Esophagus muscularis mucosa (tissue), 4 donors: ENCODE data around the gene TRIM27. TPM values are rescaled to one million over a fixed set of nuclear protein-coding genes. Genes with fewer than 3 reads are reported as not detected.
A peak's percentile ranks its signal among the peaks of the same experiment; 100 is the strongest.

Experiments used
- DNase-seq: peaks from one replicate; pipeline ENCODE4 v3.0.0-alpha.2; 2017; ENCODE audit errors: extremely low spot score
- H3K27ac ChIP-seq, 4 donors: fragments of 200-600 bp; sonication (generic); replicated peaks in 1 of 4; 1 replicate in 3 of 4; 2 replicates in 1 of 4; pipeline ENCODE4 v1.5.1; 2016 to 2019; ENCODE audit warnings: mild to moderate bottlenecking in 1 of 4
- H3K27me3 ChIP-seq, 4 donors: fragments of 200-600 bp; sonication (generic); one replicate each; pipeline versions ENCODE4 v1.5.1 to v1.6.0; 2016 to 2019
- H3K36me3 ChIP-seq, 4 donors: fragments of 200-600 bp; sonication (generic); one replicate each; pipeline ENCODE4 v1.5.1; 2016 to 2019
- H3K4me1 ChIP-seq, 4 donors: fragments of 200-600 bp; sonication (generic); one replicate each; pipeline ENCODE4 v1.5.1; 2016 to 2019
- H3K4me3 ChIP-seq, 4 donors: fragments of 200-600 bp; sonication (generic); 1 replicate in 2 of 4; 2 replicates in 2 of 4; pipeline ENCODE4 v1.5.1; 2016 to 2019; ENCODE audit warnings: mild to moderate bottlenecking in 4 of 4, moderate library complexity in 1 of 4
- H3K9me3 ChIP-seq, 4 donors: fragments of 200-600 bp; sonication (generic); 1 replicate in 3 of 4; 2 replicates in 1 of 4; pipeline ENCODE4 v1.5.1; 2016 to 2019
- CTCF ChIP-seq, 3 experiments: fragments of 200-600 bp in 2 of 3; fragments of 450-650 bp in 1 of 3; sonication (generic) in 2 of 3; IDR thresholded peaks; one replicate each; pipeline ENCODE4 v1.5.1; 2017 to 2019; ENCODE audit warnings: antibody characterized with exemption in 3 of 3, mild to moderate bottlenecking in 2 of 3, moderate library complexity in 1 of 3
- EP300 ChIP-seq: sonication (generic); formaldehyde crosslinking; IDR thresholded peaks from one replicate; pipeline ENCODE4 v1.6.1; 2017; ENCODE audit warnings: antibody characterized with exemption
- POLR2A ChIP-seq: fragments of 450-650 bp; IDR thresholded peaks from one replicate; pipeline ENCODE4 v1.6.1; 2017; ENCODE audit warnings: antibody characterized with exemption, moderate library complexity, mild to moderate bottlenecking, low read depth
- POLR2AphosphoS5 ChIP-seq, 2 donors: sonication (generic); formaldehyde crosslinking; IDR thresholded peaks; one replicate each; pipeline ENCODE4 v1.6.1; 2017; ENCODE audit warnings: antibody characterized with exemption in 2 of 2
- WGBS: methylation state at CpG from one replicate; pipeline ENCODE4 v1.1.5; 2018; 5-methylcytosine and 5-hydroxymethylcytosine counted together
- intact Hi-C: fragments of 100-400 bp; cut with DNase I; formaldehyde crosslinking; loops from one replicate; pipeline ENCODE4 v1.15.1; 2023
- total RNA-seq, 4 donors: library from RNA; depleted of rRNA; stranded (reverse); fragments of >200 nt; gene quantifications; one replicate each; pipeline versions ENCODE4 v1.1.0 to v1.2.1, GENCODE V29; 2016

The TRIM27 gene
- total RNA-seq, 4 donors from 2014 or later = 31.1 to 42.2 (median 36.0) TPM

DNA sequence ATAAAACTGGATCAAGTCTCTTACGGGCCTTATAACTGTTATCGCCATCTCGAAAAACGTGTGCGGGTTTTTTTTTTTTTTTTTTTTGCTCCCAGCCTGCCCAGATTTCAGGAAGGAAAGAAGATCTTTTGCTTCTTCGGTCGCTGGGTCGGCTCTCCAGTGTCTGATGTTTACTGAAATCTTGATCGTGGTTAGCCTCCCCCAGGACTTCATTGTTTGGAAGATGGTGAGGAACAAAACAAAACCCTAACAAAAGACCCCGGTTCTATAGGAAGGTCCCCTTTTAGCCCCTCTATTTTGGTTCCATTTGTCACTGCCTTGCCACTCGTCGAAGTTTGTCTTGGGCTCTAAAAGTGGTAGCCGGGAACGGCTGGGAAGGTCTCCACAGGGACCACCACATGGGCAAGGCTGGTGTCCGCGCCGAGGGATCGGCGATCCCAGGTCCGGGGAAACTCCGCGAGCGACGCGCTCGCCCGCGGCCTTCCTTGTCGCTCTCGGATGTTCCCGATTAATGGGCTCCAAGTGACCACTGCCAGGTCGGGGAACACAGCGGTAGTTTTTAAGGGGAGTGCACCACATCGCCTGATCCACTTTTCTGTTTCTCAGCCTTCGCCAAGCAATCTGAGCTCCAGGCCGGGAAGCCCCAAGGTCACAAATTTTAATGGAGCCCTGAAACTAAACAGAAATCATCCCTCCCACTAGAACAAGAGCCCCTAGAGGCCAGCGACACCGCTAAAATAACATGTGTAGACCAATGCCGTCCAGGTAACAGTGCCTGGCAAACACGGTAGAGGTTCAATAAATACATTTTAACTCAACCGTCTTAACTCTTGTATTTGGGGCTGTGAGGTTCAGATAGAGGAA is 27.0 kb downstream of the TRIM27 start:
- peak overlapping the region; percentile 63 to 68 (median 66) for H3K4me3 ChIP-seq
- under 1% methylated on average over 41 of the region's 41 CpGs for WGBS
- intact Hi-C loops = loop anchor here (2.0 to 5.0 kb wide), 3 partner anchors 26 to 86 kb away; partner anchors contain the start of gene TRIM27
- H3K36me3 ChIP-seq = peaks cover 0 to 14% (median 13%) of the 10 kb centered on the region in 4 donors
- H3K27ac ChIP-seq = peak overlapping the region; percentile 89 to 98 (median 96)
- no peaks in the 10 kb centered on the region for H3K27me3 ChIP-seq
- no peak for DNase-seq
- no peaks in the 10 kb centered on the region for H3K9me3 ChIP-seq
- peaks cover 0 to 16% (median 14%) of the 10 kb centered on the region in 4 donors for H3K4me1 ChIP-seq
- no peak for TF ChIP-seq EP300
- TF ChIP-seq POLR2AphosphoS5 (IDR thresholded peaks at IDR 0.05) = peak in 1 of 2 donors; percentile 33
- peak; percentile 23 to 42 (median 29) for TF ChIP-seq CTCF (IDR thresholded peaks at IDR 0.05)
- no peak for TF ChIP-seq POLR2A

DNA sequence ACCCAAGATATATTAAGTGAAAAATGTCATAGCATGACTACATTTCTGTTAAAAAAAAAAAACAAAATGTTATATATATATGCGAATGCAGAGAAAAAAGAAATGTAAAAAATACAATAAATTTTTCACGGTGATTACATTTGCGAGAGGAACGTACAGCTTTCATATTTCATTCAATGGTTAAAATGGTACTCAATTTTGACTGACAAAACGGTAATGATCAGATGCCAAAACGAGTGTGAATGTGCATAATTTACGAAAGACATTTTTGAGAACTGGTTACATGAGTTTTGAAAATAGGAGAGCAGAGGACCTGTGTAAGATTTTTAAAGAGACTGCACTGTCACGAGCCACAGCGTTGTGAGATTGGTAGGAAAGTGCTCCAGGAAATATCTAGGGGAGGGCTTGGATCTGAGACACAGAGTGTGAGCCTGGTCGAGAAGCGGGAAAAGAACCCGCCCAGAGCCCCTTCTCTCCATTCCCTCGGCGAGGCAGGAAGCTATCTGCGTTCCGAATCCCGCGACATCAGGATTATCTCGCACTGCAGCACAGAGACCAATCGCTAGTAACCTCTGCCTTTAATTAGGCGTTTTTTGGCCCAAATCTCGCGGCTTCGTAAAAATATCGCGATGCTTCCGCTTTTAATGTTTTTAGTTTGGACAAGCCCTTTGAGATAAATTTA is 28.5 kb downstream of the TRIM27 start:
- Histone ChIP-seq H3K9me3 (no peaks in the 10 kb centered on the region), H3K27ac (peak overlapping the region; percentile 89 to 98 (median 96)), H3K36me3 (no peaks in the 10 kb centered on the region), H3K4me3 (peak overlapping the region; percentile 63 to 68 (median 66)), H3K4me1 (peaks cover 0 to 16% (median 14%) of the 10 kb centered on the region in 4 donors), H3K27me3 (no peaks in the 10 kb centered on the region)
- intact Hi-C loops = loop anchor here (5.0 kb wide), 1 partner anchor 47 kb away; no protein-coding TSS in a partner anchor
- TF ChIP-seq EP300 = no peak
- TF ChIP-seq POLR2A = peak; percentile 19
- TF ChIP-seq CTCF (IDR thresholded peaks at IDR 0.05) = peak in 1 of 3 experiments; percentile 7
- TF ChIP-seq POLR2AphosphoS5 (IDR thresholded peaks at IDR 0.05) = peak; percentile 87 to 90
- DNase-seq = peak; percentile 98
- WGBS = 8% methylated on average over 27 of the region's 27 CpGs

DNA sequence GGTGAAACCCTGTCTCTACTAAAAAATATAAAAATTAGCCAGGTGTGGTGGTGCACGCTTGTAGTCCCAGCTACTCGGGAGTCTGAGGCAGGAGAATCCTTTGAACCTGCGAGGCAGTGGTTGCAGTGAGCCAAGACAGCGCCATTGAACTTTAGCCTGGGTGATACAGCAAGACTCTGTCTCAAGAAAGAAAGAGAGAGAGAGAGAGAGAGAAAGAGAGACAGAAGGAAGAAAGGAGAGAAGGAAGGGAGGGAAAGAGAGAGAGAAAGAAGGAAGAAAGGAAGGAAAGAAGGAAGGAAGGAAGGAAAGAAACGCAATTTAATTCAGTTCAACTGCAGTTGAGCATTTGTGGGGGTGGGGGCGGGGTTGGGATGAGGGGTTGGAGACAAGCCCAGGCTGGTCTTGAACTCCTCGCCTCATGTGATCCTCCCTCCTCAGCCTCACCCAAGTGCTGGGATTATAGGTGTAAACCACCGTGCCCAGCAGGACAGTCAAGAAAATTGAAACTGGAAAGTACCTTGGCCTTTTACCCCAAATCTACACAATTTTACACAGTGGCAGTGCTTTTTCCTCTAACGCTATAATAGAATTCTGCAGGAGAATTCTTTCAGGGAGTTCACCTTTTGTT is 30.5 kb downstream of the TRIM27 start:
- no peak for DNase-seq
- intact Hi-C loops = no loop called here

More for the DNA sequence above, 30.5 kb downstream of the TRIM27 start:
- H3K27me3 ChIP-seq = peaks cover 0 to under 1% (median 0%) of the 10 kb centered on the region in 4 donors
- peaks cover 0 to 15% (median 12%) of the 10 kb centered on the region in 4 donors for H3K4me1 ChIP-seq
- 84% methylated on average over 9 of the region's 9 CpGs for WGBS
- no peak overlapping the region for H3K4me3 ChIP-seq
- no peaks in the 10 kb centered on the region for H3K36me3 ChIP-seq
- no peak overlapping the region for H3K27ac ChIP-seq
- TF ChIP-seq EP300 = no peak
- no peak for TF ChIP-seq CTCF (IDR thresholded peaks at IDR 0.05)
- TF ChIP-seq POLR2A = no peak
- no peak for TF ChIP-seq POLR2AphosphoS5 (IDR thresholded peaks at IDR 0.05)
- no peaks in the 10 kb centered on the region for H3K9me3 ChIP-seq
